Measurements from ENCODE around the gene GADL1. TPM values are rescaled to one million over a fixed set of nuclear protein-coding genes. Genes with fewer than 3 reads are reported as not detected.

The GADL1 gene
- total and polyA plus RNA-seq, 3 donors from 2014 or later, result 0.08 to 0.30 TPM; not detected in 1

- no peak for TF ChIP-seq POLR2A (IDR thresholded peaks at IDR 0.05)
- TF ChIP-seq, protein P1, sequence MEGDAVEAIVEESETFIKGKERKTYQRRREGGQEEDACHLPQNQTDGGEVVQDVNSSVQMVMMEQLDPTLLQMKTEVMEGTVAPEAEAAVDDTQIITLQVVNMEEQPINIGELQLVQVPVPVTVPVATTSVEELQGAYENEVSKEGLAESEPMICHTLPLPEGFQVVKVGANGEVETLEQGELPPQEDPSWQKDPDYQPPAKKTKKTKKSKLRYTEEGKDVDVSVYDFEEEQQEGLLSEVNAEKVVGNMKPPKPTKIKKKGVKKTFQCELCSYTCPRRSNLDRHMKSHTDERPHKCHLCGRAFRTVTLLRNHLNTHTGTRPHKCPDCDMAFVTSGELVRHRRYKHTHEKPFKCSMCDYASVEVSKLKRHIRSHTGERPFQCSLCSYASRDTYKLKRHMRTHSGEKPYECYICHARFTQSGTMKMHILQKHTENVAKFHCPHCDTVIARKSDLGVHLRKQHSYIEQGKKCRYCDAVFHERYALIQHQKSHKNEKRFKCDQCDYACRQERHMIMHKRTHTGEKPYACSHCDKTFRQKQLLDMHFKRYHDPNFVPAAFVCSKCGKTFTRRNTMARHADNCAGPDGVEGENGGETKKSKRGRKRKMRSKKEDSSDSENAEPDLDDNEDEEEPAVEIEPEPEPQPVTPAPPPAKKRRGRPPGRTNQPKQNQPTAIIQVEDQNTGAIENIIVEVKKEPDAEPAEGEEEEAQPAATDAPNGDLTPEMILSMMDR (IDR thresholded peaks at IDR 0.05), result no peak
- intact Hi-C loops (cut with DNase I; ENCODE audit: low total_unique reads), result no loop called here
- WGBS, 2 donors, result 79 to 81% methylated on average over 4 of the region's 4 CpGs
- H3K27me3 ChIP-seq, result no peaks in the 10 kb centered on the region
- no peaks in the 10 kb centered on the region for H3K36me3 ChIP-seq (ENCODE audit: low read depth, missing control alignments)
- DNase-seq, result no peak
- H3K9me3 ChIP-seq, result no peaks in the 10 kb centered on the region
- no peaks in the 10 kb centered on the region for H3K4me1 ChIP-seq
- no peak overlapping the region for H3K27ac ChIP-seq
- no peak overlapping the region for H3K4me3 ChIP-seq
Measured at GRCh38 chr3:30754426-30754825, 140.0 kb downstream of the GADL1 start.

DNA sequence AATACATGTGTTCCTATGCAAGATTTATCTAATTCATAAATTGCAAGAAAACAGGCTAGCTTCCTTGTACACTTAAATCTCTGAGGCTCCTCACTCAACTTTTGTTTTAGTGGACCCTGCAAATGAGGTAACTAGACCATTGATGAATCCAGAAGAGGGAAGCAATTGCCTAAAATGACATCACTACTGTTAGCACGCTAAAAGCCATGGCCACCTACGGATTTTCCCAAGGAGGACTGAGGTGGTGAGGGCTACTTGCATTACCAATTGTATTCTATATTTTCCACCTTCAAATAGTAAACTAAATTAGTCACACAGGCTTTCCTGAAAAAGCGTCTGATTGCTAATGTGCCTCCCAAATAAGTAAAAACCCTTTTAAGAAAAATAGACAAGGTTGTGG, 140.7 kb downstream of the GADL1 start:
- no peak for TF ChIP-seq POLR2A (IDR thresholded peaks at IDR 0.05)
- TF ChIP-seq, protein P1 (IDR thresholded peaks at IDR 0.05), result no peak
- 87 to 95% methylated on average over 3 of the region's 3 CpGs for WGBS, 2 donors

GRCh38 chr3:30752970-30753369, 141.5 kb downstream of the GADL1 start:
- intact Hi-C loops (cut with DNase I; ENCODE audit: low total_unique reads), result no loop called here
- H3K27me3 ChIP-seq, result no peaks in the 10 kb centered on the region
- TF ChIP-seq, protein P1 (IDR thresholded peaks at IDR 0.05), result no peak
- no peak for TF ChIP-seq POLR2A (IDR thresholded peaks at IDR 0.05)
- no peaks in the 10 kb centered on the region for H3K36me3 ChIP-seq (ENCODE audit: low read depth, missing control alignments)
- H3K4me3 ChIP-seq, result no peak overlapping the region
- H3K27ac ChIP-seq, result no peak overlapping the region
- WGBS, 2 donors, result 88 to 92% methylated on average over 4 of the region's 4 CpGs
- no peak for DNase-seq
- no peaks in the 10 kb centered on the region for H3K9me3 ChIP-seq
- no peaks in the 10 kb centered on the region for H3K4me1 ChIP-seq

More for the DNA sequence above, 140.7 kb downstream of the GADL1 start:
- H3K4me3 ChIP-seq, result no peak overlapping the region
- intact Hi-C loops (cut with DNase I; ENCODE audit: low total_unique reads), result no loop called here
- H3K27me3 ChIP-seq, result no peaks in the 10 kb centered on the region
- DNase-seq, result no peak
- no peaks in the 10 kb centered on the region for H3K4me1 ChIP-seq
- no peak overlapping the region for H3K27ac ChIP-seq
- H3K9me3 ChIP-seq, result no peaks in the 10 kb centered on the region
- H3K36me3 ChIP-seq (ENCODE audit: low read depth, missing control alignments), result no peaks in the 10 kb centered on the region

DNA sequence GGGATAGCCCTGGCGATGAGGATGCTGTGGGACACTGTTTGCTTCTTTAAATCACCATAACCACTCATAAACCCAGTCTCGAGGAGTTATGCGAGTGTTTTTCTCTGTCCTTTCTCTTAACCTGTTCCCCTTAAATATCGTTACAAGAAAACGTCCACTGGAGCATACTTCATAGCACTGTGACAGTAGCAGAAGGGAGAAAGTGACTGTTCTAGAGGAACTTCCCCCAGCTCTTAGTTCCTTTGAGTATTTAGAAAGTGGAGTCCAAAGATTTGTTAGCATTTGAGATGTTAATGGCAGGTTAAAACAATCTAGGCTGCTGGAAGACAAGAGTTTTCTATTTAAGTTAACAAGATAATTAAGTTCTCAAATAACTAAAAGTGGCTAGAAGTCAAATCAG, 142.0 kb downstream of the GADL1 start:
- Histone ChIP-seq H3K4me1 (no peaks in the 10 kb centered on the region), H3K4me3 (no peak overlapping the region), H3K27ac (no peak overlapping the region), H3K36me3 (ENCODE audit: low read depth, missing control alignments) (no peaks in the 10 kb centered on the region), H3K27me3 (no peaks in the 10 kb centered on the region), H3K9me3 (no peaks in the 10 kb centered on the region)
- intact Hi-C loops (cut with DNase I; ENCODE audit: low total_unique reads), result no loop called here
- 75 to 85% methylated on average over 5 of the region's 5 CpGs for WGBS, 2 donors
- no peak for DNase-seq
- TF ChIP-seq POLR2A (IDR thresholded peaks at IDR 0.05), result no peak
- TF ChIP-seq, protein P1 (IDR thresholded peaks at IDR 0.05), result no peak

DNA sequence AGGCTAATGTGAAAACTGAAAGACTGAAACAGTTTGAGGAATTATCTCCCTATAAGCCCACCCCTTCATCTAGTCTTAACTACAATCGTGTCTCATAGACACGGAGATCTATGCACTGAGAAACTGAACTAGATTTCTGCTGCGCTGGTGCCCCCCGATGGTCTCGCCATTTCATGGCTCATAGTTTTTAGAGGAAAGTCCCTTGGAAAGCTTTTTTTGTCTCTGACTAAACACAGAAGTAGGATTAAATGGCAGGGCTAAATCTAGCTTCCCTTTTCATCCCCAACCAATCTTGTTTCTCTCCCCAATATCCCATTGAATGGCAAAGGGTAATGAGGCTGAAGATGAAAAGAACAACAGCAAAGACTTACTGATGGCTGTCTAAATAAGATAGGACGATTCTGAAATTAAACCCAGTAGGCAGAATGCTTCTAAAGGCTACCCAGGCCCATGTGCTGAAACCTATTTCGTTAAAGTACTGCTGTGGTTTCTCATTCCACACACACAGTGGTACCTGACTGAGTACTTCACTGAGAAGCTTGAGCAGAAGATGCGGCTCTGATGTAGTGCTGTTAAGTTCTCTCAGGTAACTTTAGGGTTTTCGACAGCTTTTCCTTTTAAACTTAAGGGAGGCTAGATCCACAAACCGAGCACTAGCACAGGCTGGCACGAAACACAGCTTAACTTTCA, 142.7 kb downstream of the GADL1 start:
- H3K9me3 ChIP-seq, result no peaks in the 10 kb centered on the region
- peak; percentile 28 for DNase-seq
- intact Hi-C loops (cut with DNase I; ENCODE audit: low total_unique reads), result no loop called here
- 51 to 56% methylated on average over 11 of the region's 11 CpGs for whole genome bisulfite sequencing, 2 donors
- H3K4me1 ChIP-seq, result no peaks in the 10 kb centered on the region
- no peaks in the 10 kb centered on the region for H3K27me3 ChIP-seq
- no peak overlapping the region for H3K4me3 ChIP-seq
- TF ChIP-seq, protein P1 (IDR thresholded peaks at IDR 0.05), result peak in 1 of 3 experiments; percentile 17
- TF ChIP-seq POLR2A (IDR thresholded peaks at IDR 0.05), result no peak
- H3K27ac ChIP-seq, result no peak overlapping the region
- H3K36me3 ChIP-seq (ENCODE audit: low read depth, missing control alignments), result no peaks in the 10 kb centered on the region
